HEK293 (cell line): ENCODE measurements around the gene RNF166.
A peak's percentile ranks its signal among the peaks of the same experiment; 100 is the strongest.

Experiments
- EGR2 ChIP-seq: fragments of 450-650 bp; formaldehyde crosslinking; IDR thresholded peaks from 2 replicates; pipeline ENCODE4 v1.5.1; 2016; ENCODE audit warnings: low read depth, missing biosample characterization, missing genetic modification characterization
- ELK4 ChIP-seq: IDR thresholded peaks from 2 replicates; pipeline ENCODE4 v1.6.1; 2011; ENCODE audit warnings: mild to moderate bottlenecking, low read depth, low read length, borderline replicate concordance
- GFI1B ChIP-seq: fragments of 450-650 bp; formaldehyde crosslinking; IDR thresholded peaks from 2 replicates; pipeline ENCODE4 v1.5.1; 2016; ENCODE audit warnings: missing biosample characterization, missing genetic modification characterization
- GLI4 ChIP-seq: fragments of 450-650 bp; formaldehyde crosslinking; IDR thresholded peaks from 2 replicates; pipeline ENCODE4 v1.5.1; 2016; ENCODE audit warnings: missing biosample characterization, missing genetic modification characterization
- GLIS1 ChIP-seq: fragments of 450-650 bp; formaldehyde crosslinking; IDR thresholded peaks from 2 replicates; pipeline ENCODE4 v1.5.1; 2016; ENCODE audit warnings: missing biosample characterization, missing genetic modification characterization
- KLF1 ChIP-seq: fragments of 450-650 bp; formaldehyde crosslinking; IDR thresholded peaks from 2 replicates; pipeline ENCODE4 v1.5.1; 2016; ENCODE audit warnings: missing biosample characterization, missing genetic modification characterization
- KLF16 ChIP-seq: fragments of 450-650 bp; formaldehyde crosslinking; IDR thresholded peaks from 2 replicates; pipeline ENCODE4 v1.5.1; 2017; ENCODE audit warnings: missing biosample characterization, missing genetic modification characterization
- MEIS1 ChIP-seq: sonication (generic); formaldehyde crosslinking; IDR thresholded peaks from 2 replicates; pipeline ENCODE4 v1.8.1; 2022; ENCODE audit warnings: missing genetic modification reagents, mild to moderate bottlenecking, borderline replicate concordance
- TCF7L2 ChIP-seq: IDR thresholded peaks from 2 replicates; pipeline ENCODE4 v1.6.1; 2011; ENCODE audit warnings: low read depth, mild to moderate bottlenecking, inconsistent platforms, low read length, moderate library complexity, borderline replicate concordance
- ZBTB17 ChIP-seq: fragments of 450-650 bp; formaldehyde crosslinking; IDR thresholded peaks from 2 replicates; pipeline ENCODE4 v1.5.1; 2016; ENCODE audit warnings: missing biosample characterization, missing genetic modification characterization
- ZBTB49 ChIP-seq: fragments of 450-650 bp; formaldehyde crosslinking; IDR thresholded peaks from 2 replicates; pipeline ENCODE4 v1.5.1; 2016; ENCODE audit warnings: missing biosample characterization, missing genetic modification characterization, low read depth
- ZEB2 ChIP-seq: fragments of 450-650 bp; formaldehyde crosslinking; IDR thresholded peaks from 2 replicates; pipeline ENCODE4 v1.5.1; 2016; ENCODE audit warnings: missing biosample characterization, missing genetic modification characterization
- ZFP41 ChIP-seq: fragments of 450-650 bp; formaldehyde crosslinking; IDR thresholded peaks from 2 replicates; pipeline ENCODE4 v1.5.1; 2016; ENCODE audit warnings: missing biosample characterization, missing genetic modification characterization, borderline replicate concordance
- ZNF10 ChIP-seq: fragments of 450-650 bp; formaldehyde crosslinking; IDR thresholded peaks from 2 replicates; pipeline ENCODE4 v1.5.1; 2017; ENCODE audit warnings: missing biosample characterization, missing genetic modification characterization
- ZNF133 ChIP-seq: fragments of 450-650 bp; formaldehyde crosslinking; IDR thresholded peaks from 2 replicates; pipeline ENCODE4 v1.5.1; 2016; ENCODE audit warnings: missing biosample characterization, missing genetic modification characterization
- ZNF174 ChIP-seq: fragments of 450-650 bp; formaldehyde crosslinking; IDR thresholded peaks from 2 replicates; pipeline ENCODE4 v1.5.0; 2017; ENCODE audit warnings: missing biosample characterization, mild to moderate bottlenecking, missing genetic modification characterization
- ZNF223 ChIP-seq: fragments of 450-650 bp; formaldehyde crosslinking; IDR thresholded peaks from 2 replicates; pipeline ENCODE4 v1.5.1; 2016; ENCODE audit warnings: missing biosample characterization, missing genetic modification characterization
- ZNF350 ChIP-seq: fragments of 450-650 bp; formaldehyde crosslinking; IDR thresholded peaks from 2 replicates; pipeline ENCODE4 v1.5.0; 2017; ENCODE audit warnings: missing biosample characterization, mild to moderate bottlenecking, missing genetic modification characterization
- ZNF394 ChIP-seq: fragments of 450-650 bp; formaldehyde crosslinking; IDR thresholded peaks from 2 replicates; pipeline ENCODE4 v1.5.1; 2016; ENCODE audit warnings: missing biosample characterization, missing genetic modification characterization, mild to moderate bottlenecking, moderate library complexity, borderline replicate concordance
- ZNF544 ChIP-seq: fragments of 450-650 bp; formaldehyde crosslinking; IDR thresholded peaks from 2 replicates; pipeline ENCODE4 v1.5.0; 2017; ENCODE audit warnings: missing biosample characterization, missing genetic modification characterization
- ZNF560 ChIP-seq: fragments of 450-650 bp; formaldehyde crosslinking; IDR thresholded peaks from 2 replicates; pipeline ENCODE4 v1.5.1; 2017; ENCODE audit warnings: missing biosample characterization, missing genetic modification characterization, borderline replicate concordance
- ZNF624 ChIP-seq: fragments of 450-650 bp; formaldehyde crosslinking; IDR thresholded peaks from 2 replicates; pipeline ENCODE4 v1.5.1; 2017; ENCODE audit warnings: missing biosample characterization, missing genetic modification characterization
- ZNF776 ChIP-seq: fragments of 450-650 bp; formaldehyde crosslinking; IDR thresholded peaks from 2 replicates; pipeline ENCODE4 v1.5.0; 2017; ENCODE audit warnings: missing biosample characterization, missing genetic modification characterization, borderline replicate concordance
- ZNF843 ChIP-seq: fragments of 450-650 bp; formaldehyde crosslinking; IDR thresholded peaks from 2 replicates; pipeline ENCODE4 v1.5.1; 2016; ENCODE audit warnings: missing biosample characterization, missing genetic modification characterization
- TF ChIP-seq, protein P1 (sequence below): fragments of 450-650 bp; formaldehyde crosslinking; IDR thresholded peaks from 2 replicates; pipeline ENCODE4 v1.5.1; 2016; ENCODE audit warnings: missing biosample characterization, missing genetic modification characterization
- TF ChIP-seq, protein P2 (sequence below): fragments of 450-650 bp; formaldehyde crosslinking; IDR thresholded peaks from 2 replicates; pipeline ENCODE4 v1.5.1; 2016; ENCODE audit warnings: missing biosample characterization, missing genetic modification characterization
- TF ChIP-seq, protein P3 (sequence below): fragments of 450-650 bp; formaldehyde crosslinking; IDR thresholded peaks from 2 replicates; pipeline ENCODE4 v1.5.1; 2017; ENCODE audit warnings: missing biosample characterization, missing genetic modification characterization
- TF ChIP-seq, protein P4 (sequence below): fragments of 450-650 bp; IDR thresholded peaks from 2 replicates; pipeline ENCODE4 v1.5.1; 2018; ENCODE audit warnings: missing biosample characterization, missing genetic modification characterization

The RNF166 gene

DNA sequence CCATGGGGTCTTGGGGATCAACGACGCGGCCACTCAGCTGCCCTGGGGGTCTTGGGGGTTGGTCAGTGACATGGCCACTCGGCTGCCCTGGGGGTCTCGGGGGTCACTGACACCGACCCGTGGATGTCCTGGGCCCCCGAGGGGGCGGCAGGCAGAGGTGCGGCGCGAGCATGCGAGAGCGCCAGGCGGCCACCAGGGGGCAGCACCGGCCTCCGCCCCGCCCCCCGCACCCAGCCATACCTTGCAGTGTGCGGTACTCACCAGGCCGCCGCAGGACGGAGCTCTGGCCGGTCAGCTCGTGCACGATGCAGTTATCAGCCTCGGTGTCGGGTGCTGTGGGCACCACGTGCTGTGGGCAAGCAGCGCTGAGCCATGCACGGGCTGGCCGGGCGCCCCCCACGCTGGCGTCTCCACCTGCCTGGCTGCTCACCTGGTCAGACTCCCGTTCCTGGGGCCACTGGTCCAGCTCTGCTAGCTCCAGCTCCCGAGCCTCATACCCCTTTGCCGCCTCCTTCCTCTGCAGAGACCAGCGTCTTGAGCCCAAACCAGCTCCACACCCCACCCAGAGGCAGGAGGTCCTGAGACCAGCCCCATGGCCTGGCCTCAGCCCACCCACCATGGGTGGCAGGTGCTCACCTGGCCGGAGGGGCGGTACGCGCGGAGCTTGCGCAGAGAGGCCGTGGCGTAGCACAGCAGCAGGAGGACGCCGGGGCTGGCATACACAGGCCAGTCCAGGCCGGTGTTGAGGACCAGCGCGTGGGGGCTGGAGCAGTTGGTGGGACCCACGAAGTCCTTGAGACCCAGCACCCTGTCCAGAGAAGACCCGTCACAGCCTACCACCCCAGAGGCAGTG is 31.3 kb upstream of the RNF166 start (continued):
- TF ChIP-seq ZBTB49 (tag by site-specific recombination) (no peak), ZNF133 (tag by site-specific recombination) (no peak), TCF7L2 (no peak), ZNF843 (tag by site-specific recombination) (no peak; the same call in 1 of the 2 replicates), ZNF624 (tag by site-specific recombination) (no peak), ZNF560 (no peak), KLF16 (peak; percentile 98), ZNF394 (no peak), GLIS1 (tag by site-specific recombination) (peak; percentile 61), ZNF223 (tag by site-specific recombination) (no peak), MEIS1 (CRISPR knock-in tag) (no peak), ZNF350 (tag by site-specific recombination) (no peak), KLF1 (peak; percentile 58), ZNF776 (tag by site-specific recombination) (no peak), ZNF10 (tag by site-specific recombination) (0 out of 2 replicates have a peak, but pooled peaks have one; percentile 26), GFI1B (tag by site-specific recombination) (no peak), ZNF544 (tag by site-specific recombination) (no peak), ZEB2 (tag by site-specific recombination) (peak; percentile 83; the same call in 1 of the 2 replicates), EGR2 (tag by site-specific recombination) (peak; percentile 49; the same call in 1 of the 2 replicates), ZBTB17 (tag by site-specific recombination) (peak; percentile 31; the same call in 1 of the 2 replicates), ELK4 (no peak), ZFP41 (tag by site-specific recombination) (no peak), GLI4 (tag by site-specific recombination) (no peak), ZNF174 (tag by site-specific recombination) (no peak)
- TF ChIP-seq, protein P1, sequence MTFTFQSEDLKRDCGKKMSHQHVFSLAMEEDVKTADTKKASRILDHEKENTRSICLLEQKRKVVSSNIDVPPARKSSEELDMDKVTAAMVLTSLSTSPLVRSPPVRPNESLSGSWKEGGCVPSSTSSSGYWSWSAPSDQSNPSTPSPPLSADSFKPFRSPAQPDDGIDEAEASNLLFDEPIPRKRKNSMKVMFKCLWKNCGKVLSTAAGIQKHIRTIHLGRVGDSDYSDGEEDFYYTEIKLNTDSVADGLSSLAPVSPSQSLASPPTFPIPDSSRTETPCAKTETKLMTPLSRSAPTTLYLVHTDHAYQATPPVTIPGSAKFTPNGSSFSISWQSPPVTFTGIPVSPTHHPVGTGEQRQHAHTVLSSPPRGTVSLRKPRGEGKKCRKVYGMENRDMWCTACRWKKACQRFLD (tag by site-specific recombination) = no peak
- TF ChIP-seq, protein P2, sequence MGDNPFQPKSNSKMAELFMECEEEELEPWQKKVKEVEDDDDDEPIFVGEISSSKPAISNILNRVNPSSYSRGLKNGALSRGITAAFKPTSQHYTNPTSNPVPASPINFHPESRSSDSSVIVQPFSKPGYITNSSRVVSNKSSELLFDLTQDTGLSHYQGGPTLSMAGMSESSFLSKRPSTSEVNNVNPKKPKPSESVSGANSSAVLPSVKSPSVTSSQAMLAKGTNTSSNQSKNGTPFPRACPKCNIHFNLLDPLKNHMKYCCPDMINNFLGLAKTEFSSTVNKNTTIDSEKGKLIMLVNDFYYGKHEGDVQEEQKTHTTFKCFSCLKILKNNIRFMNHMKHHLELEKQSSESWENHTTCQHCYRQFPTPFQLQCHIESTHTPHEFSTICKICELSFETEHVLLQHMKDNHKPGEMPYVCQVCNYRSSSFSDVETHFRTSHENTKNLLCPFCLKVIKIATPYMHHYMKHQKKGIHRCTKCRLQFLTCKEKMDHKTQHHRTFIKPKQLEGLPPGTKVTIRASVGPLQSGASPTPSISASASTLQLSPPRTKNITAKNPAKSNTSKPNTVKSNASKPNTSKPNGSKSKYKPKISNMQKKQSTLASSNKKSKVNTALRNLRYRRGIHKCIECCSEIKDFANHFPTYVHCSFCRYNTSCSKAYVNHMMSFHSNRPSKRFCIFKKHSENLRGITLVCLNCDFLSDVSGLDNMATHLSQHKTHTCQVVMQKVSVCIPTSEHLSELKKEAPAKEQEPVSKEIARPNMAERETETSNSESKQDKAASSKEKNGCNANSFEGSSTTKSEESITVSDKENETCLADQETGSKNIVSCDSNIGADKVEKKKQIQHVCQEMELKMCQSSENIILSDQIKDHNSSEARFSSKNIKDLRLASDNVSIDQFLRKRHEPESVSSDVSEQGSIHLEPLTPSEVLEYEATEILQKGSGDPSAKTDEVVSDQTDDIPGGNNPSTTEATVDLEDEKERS (tag by site-specific recombination) = no peak
- TF ChIP-seq, protein P3, sequence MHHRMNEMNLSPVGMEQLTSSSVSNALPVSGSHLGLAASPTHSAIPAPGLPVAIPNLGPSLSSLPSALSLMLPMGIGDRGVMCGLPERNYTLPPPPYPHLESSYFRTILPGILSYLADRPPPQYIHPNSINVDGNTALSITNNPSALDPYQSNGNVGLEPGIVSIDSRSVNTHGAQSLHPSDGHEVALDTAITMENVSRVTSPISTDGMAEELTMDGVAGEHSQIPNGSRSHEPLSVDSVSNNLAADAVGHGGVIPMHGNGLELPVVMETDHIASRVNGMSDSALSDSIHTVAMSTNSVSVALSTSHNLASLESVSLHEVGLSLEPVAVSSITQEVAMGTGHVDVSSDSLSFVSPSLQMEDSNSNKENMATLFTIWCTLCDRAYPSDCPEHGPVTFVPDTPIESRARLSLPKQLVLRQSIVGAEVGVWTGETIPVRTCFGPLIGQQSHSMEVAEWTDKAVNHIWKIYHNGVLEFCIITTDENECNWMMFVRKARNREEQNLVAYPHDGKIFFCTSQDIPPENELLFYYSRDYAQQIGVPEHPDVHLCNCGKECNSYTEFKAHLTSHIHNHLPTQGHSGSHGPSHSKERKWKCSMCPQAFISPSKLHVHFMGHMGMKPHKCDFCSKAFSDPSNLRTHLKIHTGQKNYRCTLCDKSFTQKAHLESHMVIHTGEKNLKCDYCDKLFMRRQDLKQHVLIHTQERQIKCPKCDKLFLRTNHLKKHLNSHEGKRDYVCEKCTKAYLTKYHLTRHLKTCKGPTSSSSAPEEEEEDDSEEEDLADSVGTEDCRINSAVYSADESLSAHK (tag by site-specific recombination) = no peak
- TF ChIP-seq, protein P4, sequence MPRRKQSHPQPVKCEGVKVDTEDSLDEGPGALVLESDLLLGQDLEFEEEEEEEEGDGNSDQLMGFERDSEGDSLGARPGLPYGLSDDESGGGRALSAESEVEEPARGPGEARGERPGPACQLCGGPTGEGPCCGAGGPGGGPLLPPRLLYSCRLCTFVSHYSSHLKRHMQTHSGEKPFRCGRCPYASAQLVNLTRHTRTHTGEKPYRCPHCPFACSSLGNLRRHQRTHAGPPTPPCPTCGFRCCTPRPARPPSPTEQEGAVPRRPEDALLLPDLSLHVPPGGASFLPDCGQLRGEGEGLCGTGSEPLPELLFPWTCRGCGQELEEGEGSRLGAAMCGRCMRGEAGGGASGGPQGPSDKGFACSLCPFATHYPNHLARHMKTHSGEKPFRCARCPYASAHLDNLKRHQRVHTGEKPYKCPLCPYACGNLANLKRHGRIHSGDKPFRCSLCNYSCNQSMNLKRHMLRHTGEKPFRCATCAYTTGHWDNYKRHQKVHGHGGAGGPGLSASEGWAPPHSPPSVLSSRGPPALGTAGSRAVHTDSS (tag by site-specific recombination) = no peak; the same call in 1 of the 2 replicates
